Esophagus squamous epithelium (tissue), 4 donors: ENCODE data around the gene CACNB4.

Source experiments
- POLR2A ChIP-seq, 4 donors: fragments of 450-650 bp; IDR thresholded peaks; one replicate each; pipeline ENCODE4 v1.6.1; 2017; ENCODE audit warnings: antibody characterized with exemption in 4 of 4, mild to moderate bottlenecking in 4 of 4, moderate library complexity in 3 of 4
- TF ChIP-seq, protein P1 (sequence below), 6 experiments: fragments of 450-650 bp in 4 of 6; fragments of 200-600 bp in 2 of 6; sonication (generic) in 2 of 6; IDR thresholded peaks; one replicate each; pipeline ENCODE4 v1.5.1; 2016 to 2019; ENCODE audit warnings: antibody characterized with exemption in 6 of 6, mild to moderate bottlenecking in 4 of 6, moderate library complexity in 4 of 6

DNA sequence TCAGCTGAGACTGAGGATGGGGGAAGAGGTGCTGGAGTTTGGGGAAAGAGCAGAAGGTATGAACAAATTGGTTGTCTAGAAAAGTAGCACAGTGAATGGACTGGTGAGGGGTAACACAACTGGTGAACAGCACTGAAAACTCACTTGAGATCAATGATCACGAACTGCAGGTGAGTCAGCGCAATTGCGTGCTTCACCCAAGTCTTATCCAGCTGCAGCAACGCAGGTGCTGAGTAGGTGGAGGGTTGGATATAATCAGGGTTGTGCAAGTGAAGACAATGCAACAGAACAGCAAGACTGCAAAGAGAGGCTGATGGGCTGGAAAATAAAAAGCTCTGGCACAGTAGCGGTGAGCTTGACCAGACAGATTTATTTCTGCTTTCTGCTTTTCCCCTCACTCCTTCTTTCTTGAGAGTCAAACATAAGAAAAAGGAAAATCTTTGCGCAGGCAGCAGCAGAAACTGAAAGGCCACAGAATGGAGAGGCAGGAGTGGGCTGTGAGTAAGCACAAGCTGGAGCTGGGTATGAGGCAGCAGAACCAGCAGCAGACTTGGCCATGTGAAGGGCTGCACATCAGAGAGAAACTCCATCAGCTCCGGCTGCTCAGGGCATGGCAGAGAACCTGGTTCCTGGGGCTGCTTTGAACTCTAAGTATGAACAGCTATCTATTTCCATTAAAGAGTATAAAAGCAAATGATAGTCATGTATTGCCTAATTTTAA lies 171.2 kb downstream of the CACNB4 start:
- TF ChIP-seq, protein P1, sequence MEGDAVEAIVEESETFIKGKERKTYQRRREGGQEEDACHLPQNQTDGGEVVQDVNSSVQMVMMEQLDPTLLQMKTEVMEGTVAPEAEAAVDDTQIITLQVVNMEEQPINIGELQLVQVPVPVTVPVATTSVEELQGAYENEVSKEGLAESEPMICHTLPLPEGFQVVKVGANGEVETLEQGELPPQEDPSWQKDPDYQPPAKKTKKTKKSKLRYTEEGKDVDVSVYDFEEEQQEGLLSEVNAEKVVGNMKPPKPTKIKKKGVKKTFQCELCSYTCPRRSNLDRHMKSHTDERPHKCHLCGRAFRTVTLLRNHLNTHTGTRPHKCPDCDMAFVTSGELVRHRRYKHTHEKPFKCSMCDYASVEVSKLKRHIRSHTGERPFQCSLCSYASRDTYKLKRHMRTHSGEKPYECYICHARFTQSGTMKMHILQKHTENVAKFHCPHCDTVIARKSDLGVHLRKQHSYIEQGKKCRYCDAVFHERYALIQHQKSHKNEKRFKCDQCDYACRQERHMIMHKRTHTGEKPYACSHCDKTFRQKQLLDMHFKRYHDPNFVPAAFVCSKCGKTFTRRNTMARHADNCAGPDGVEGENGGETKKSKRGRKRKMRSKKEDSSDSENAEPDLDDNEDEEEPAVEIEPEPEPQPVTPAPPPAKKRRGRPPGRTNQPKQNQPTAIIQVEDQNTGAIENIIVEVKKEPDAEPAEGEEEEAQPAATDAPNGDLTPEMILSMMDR (IDR thresholded peaks at IDR 0.05) = no peak
- no peak for TF ChIP-seq POLR2A (IDR thresholded peaks at IDR 0.05)
